Pancreas (tissue), 10 donors: Measurements from ENCODE around the gene TMC1. TPM values are rescaled to one million over a fixed set of nuclear protein-coding genes. Genes with fewer than 3 reads are reported as not detected.

Experiments used
- ATAC-seq, 4 donors: fragments of 200-7000 bp; cut with Tn5 transposase; one replicate each; pipeline versions ENCODE4 v1.8.0 to v1.9.1; 2020; ENCODE audit warnings: mild to moderate bottlenecking in 4 of 4, moderate library complexity in 4 of 4
- DNase-seq, 6 donors: peaks; one replicate each; pipeline ENCODE4 v3.0.0-alpha.2; 2020
- FAIRE-seq: peaks from 2 replicates; lab custom pipeline; 2012; peaks lifted over from hg19 to GRCh38; lab: Jason Lieb, UNC
- H3K27ac ChIP-seq, 4 donors: fragments of 200-600 bp; sonication (generic); 1 replicate in 3 of 4; 2 replicates in 1 of 4; pipeline versions ENCODE4 v1.5.0 to v1.8.0; 2020
- H3K27me3 ChIP-seq, 4 donors: fragments of 200-600 bp; one replicate each; pipeline ENCODE4 v1.8.0; 2021
- H3K36me3 ChIP-seq, 3 donors: fragments of 200-600 bp; sonication (generic) in 1 of 3; one replicate each; pipeline versions ENCODE4 v1.5.0 to v1.8.0; 2020 to 2021
- H3K4me1 ChIP-seq, 3 donors: fragments of 200-600 bp; one replicate each; pipeline ENCODE4 v1.8.0; 2021
- H3K4me3 ChIP-seq, 4 donors: fragments of 200-600 bp; sonication (generic) in 2 of 4; one replicate each; pipeline versions ENCODE4 v1.5.0 to v1.8.0; 2020 to 2021
- H3K9me3 ChIP-seq, 4 donors: fragments of 200-600 bp; one replicate each; pipeline ENCODE4 v1.8.0; 2021
- CTCF ChIP-seq, 4 donors: fragments of 200-600 bp; sonication (generic) in 3 of 4; IDR thresholded peaks; one replicate each; pipeline versions ENCODE4 v1.5.0 to v1.8.0; 2021; ENCODE audit warnings: antibody characterized with exemption in 4 of 4
- WGBS, 2 donors: extraction: QIAGEN DNeasy Blood & Tissue Kit; methylation state at CpG; one replicate each; pipeline ENCODE4 v1.1.7; 2013; 5-methylcytosine and 5-hydroxymethylcytosine counted together
- intact Hi-C, 3 donors: fragments of 100-400 bp; cut with DNase I; formaldehyde crosslinking; loops; one replicate each; pipeline versions ENCODE4 v1.11.1 to v1.14.2; 2022
- polyA plus RNA-seq, 2 donors: library from polyadenylated mRNA; stranded (reverse); fragments of 200-250 nt; gene quantifications; one replicate each; pipeline ENCODE4 v1.2.3, GENCODE V29; 2013
- total RNA-seq, 6 donors: library from RNA; stranded (reverse); fragmentation: NEBNext Ultra II Directional in 4 of 6; extraction: Animal tissue kit (Norgen Biotek cat#: 25700) in 4 of 6; gene quantifications; one replicate each; pipeline versions ENCODE4 v1.2.1 to v1.2.4, GENCODE V29; 2021 to 2023
- donor health status: healthy with polysubstance abuse.
- donor health status: DM: no; HTN: no; CAD: no; lungs with moderate emphysema.
- donor health status: DM: no; HTN: no; CAD: no.
- donor health status: control.
- donor health status: control.
- donor health status: Bipolar disorder and iron deficiency.
- donor health status: DM: yes; HTN: yes; CAD: no.
- donor health status: DM: no; HTN: no; CAD: no.
- donor health status: DM: no; HTN: no; CAD: no.
- donor health status: DM: yes; HTN: yes; CAD: no.

Gene TMC1
- total and polyA plus RNA-seq, 8 donors, result not detected

- H3K4me1 ChIP-seq, result no peaks in the 10 kb centered on the region
- no peak overlapping the region for H3K4me3 ChIP-seq
- WGBS, 2 donors, result 59 to 67% methylated on average over 2 of the region's 2 CpGs
- no peak overlapping the region for H3K27ac ChIP-seq
- FAIRE-seq, result no peak
- H3K36me3 ChIP-seq, result no peaks in the 10 kb centered on the region
- TF ChIP-seq CTCF (IDR thresholded peaks at IDR 0.05), result no peak
- DNase-seq, result no peak
- H3K9me3 ChIP-seq, result no peaks in the 10 kb centered on the region
- H3K27me3 ChIP-seq, result no peaks in the 10 kb centered on the region
- intact Hi-C loops, result no loop called here
- no peak for ATAC-seq
Observed at GRCh38 chr9:72650206-72650605, 128.8 kb downstream of the TMC1 start.

GRCh38 chr9:72656021-72656420 is 134.6 kb downstream of the TMC1 start:
- Histone ChIP-seq H3K27ac (no peak overlapping the region), H3K4me1 (no peaks in the 10 kb centered on the region), H3K36me3 (no peaks in the 10 kb centered on the region), H3K4me3 (no peak overlapping the region), H3K27me3 (no peaks in the 10 kb centered on the region), H3K9me3 (no peaks in the 10 kb centered on the region)
- no peak for DNase-seq
- no peak for FAIRE-seq
- 85 to 90% methylated on average over 12 of the region's 12 CpGs for WGBS, 2 donors
- intact Hi-C loops, result no loop called here
- ATAC-seq, result no peak
- no peak for TF ChIP-seq CTCF (IDR thresholded peaks at IDR 0.05)

GRCh38 chr9:72657023-72657422 is 135.6 kb downstream of the TMC1 start:
- intact Hi-C loops, result no loop called here
- TF ChIP-seq CTCF (IDR thresholded peaks at IDR 0.05), result no peak
- no peak for ATAC-seq
- Histone ChIP-seq H3K27ac (no peak overlapping the region), H3K36me3 (no peaks in the 10 kb centered on the region), H3K4me3 (no peak overlapping the region), H3K4me1 (no peaks in the 10 kb centered on the region), H3K9me3 (no peaks in the 10 kb centered on the region), H3K27me3 (no peaks in the 10 kb centered on the region)
- no peak for FAIRE-seq
- WGBS, 2 donors, result 81 to 89% methylated on average over 2 of the region's 2 CpGs
- no peak for DNase-seq

GRCh38 chr9:72658703-72659102 is 137.3 kb downstream of the TMC1 start:
- no peaks in the 10 kb centered on the region for H3K36me3 ChIP-seq
- intact Hi-C loops, result no loop called here
- 61 to 66% methylated on average over 2 of the region's 2 CpGs for WGBS, 2 donors
- H3K27ac ChIP-seq, result no peak overlapping the region
- H3K9me3 ChIP-seq, result no peaks in the 10 kb centered on the region
- H3K4me3 ChIP-seq, result no peak overlapping the region
- no peaks in the 10 kb centered on the region for H3K27me3 ChIP-seq
- no peak for FAIRE-seq
- no peak for TF ChIP-seq CTCF (IDR thresholded peaks at IDR 0.05)
- ATAC-seq, result no peak
- DNase-seq, result no peak
- no peaks in the 10 kb centered on the region for H3K4me1 ChIP-seq

- ATAC-seq (no peak), DNase-seq (no peak), FAIRE-seq (no peak)
- Histone ChIP-seq H3K4me1 (no peaks in the 10 kb centered on the region), H3K36me3 (no peaks in the 10 kb centered on the region), H3K4me3 (no peak overlapping the region), H3K27ac (no peak overlapping the region), H3K27me3 (no peaks in the 10 kb centered on the region), H3K9me3 (no peaks in the 10 kb centered on the region)
- TF ChIP-seq CTCF (IDR thresholded peaks at IDR 0.05), result no peak
- WGBS, 2 donors, result 32 to 60% methylated on average over 2 of the region's 2 CpGs
- intact Hi-C loops, result no loop called here
Observed at GRCh38 chr9:72661401-72662135, 140.2 kb downstream of the TMC1 start.
